Dermis blood vessel endothelial cell (primary cell): ENCODE results near the gene LETM1. TPM values are rescaled to one million over a fixed set of nuclear protein-coding genes. Genes with fewer than 3 reads are reported as not detected.
A peak's percentile ranks its signal among the peaks of the same experiment; 100 is the strongest.
"Not testable (repeated sequence)": the region's sequence is repeated elsewhere in the genome, so short reads cannot be mapped to it uniquely, and the experiment has no call there.

Experiments
- DNase-seq: peaks from one replicate; pipeline ENCODE4 v3.0.0; 2010
- total RNA-seq: library from RNA; depleted of rRNA; stranded (reverse); fragments of >200 nt; gene quantifications from 2 replicates; pipeline ENCODE4 v1.2.3, GENCODE V29; 2014

The LETM1 gene
- total RNA-seq, 1 donor from 2014 or later, result 95.8 TPM

GRCh38 chr4:1851160-1851559 lies 4.8 kb downstream of the LETM1 start:
- DNase-seq, result no peak

GRCh38 chr4:1850276-1850675 lies 5.7 kb downstream of the LETM1 start:
- DNase-seq, result no peak

- no peak for DNase-seq
Measured at GRCh38 chr4:1846580-1846979, 9.4 kb downstream of the LETM1 start.

DNA sequence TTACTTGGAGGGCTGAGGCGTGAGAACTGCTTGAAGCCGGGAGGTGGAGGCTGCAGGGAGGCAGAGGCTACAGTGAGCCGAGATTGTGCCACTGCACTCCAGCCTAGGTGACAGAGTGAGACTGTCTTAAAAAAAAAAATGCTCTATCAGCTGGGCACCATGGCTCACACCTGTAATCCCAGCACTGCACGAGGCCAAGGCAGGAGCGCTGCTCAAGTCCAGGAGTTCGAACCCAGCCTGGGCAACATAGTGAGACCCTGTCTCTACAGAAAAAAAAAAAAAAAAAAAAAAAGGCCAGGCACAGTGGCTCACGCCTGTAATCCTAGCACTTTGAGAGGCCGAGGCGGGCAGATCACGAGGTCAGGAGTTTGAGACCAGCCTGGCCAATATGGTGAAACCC lies 11.3 kb downstream of the LETM1 start:
- DNase-seq, result not testable (repeated sequence)

- DNase-seq, result no peak
Measured at GRCh38 chr4:1843852-1844251, 12.1 kb downstream of the LETM1 start.

DNA sequence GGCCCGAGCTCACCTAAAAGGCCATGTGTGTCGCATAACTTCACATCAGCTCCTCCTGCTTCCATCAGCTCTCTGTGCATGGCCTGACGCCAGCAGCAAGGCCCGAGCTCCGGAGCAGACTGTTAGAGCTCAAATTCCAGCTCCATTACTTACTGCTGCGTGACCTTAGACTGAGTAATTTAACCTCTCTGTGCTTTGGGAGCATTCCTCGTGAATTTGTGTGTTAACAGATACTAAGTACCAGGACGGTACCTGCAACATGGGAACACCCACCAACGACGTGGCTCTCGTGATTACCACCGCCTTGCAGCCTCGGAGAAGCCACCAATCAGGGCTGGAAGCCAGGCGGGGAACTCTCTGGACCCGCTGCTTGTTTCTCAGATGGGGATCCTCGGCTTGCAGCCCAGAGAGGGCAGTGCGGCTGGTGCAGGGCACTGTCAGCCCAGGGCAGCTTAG lies 12.9 kb downstream of the LETM1 start:
- peak; percentile 60 for DNase-seq

DNA sequence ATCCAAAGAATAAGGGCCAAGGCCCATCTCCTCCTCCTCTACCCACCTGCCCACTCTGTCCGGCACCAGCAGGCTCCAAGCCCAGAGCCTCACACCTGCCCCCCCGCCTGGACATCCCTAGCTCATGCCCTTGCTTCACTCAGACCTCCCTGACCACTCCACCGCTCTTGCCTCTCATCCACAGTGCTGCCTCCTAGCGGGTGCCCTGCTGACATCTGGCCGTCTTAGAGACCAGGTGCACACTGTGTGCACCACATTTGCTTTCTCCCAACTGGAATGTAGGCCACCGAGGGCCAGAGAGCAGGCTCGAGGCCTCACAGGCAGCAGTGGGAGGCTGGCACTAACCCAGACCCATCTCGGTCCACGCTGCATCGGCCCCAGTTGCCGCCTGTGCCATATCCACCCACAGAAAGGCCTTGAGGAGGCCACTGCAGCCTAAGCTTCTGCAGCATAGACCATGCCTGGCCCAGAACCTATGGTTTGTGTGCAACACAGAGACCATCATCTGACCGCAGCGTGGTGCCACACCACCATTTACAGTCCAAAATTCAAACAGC lies 13.5 kb downstream of the LETM1 start:
- no peak for DNase-seq

DNA sequence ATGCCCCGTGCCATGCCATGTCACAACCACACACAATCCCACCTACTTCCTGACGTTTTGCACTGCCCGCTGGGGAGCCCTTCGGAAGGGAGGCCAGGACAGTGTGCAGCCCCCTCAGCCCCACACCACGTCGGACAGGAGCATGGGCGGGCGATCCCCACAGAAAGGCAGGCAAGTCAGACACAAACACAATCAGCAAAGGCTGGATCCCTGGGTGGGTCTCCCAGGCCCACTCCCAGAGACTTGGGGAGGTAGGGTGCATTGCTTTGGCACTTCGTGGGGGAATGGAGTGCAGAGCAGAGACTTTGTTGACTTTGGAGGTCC lies 14.1 kb downstream of the LETM1 start:
- no peak for DNase-seq

DNA sequence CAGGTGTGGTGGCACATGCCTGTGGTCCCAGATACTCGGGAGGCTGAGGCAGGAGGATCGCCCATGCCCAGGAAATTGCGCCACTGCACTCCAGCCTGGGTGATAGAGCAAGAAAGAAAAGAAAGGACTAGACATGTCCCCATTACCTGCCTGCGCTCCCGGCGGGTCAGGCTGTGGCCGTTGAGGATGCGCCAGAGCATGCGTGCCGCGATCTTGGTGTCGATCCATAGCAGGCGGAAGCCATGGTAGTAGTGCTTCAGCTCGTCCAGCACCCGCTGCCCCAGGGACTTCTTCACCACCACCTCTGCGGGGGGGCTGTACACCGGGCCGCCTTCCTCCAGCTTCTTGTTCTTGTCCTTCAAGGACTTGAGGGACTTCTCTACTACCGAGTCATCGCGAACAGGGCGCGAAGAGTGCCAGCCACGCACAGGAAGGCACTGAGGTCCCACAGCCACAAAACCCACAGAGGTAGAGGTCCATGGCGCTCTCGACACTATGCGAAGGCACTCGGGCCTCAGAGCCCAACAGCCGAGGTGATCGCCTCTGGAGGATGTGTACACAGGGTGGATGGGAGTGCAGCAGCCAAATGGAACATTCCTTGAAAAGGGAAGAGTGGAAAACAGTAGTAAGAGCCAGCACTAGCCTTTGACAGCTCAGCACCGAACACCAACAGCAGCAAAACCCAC lies 14.6 kb downstream of the LETM1 start:
- no peak for DNase-seq

DNA sequence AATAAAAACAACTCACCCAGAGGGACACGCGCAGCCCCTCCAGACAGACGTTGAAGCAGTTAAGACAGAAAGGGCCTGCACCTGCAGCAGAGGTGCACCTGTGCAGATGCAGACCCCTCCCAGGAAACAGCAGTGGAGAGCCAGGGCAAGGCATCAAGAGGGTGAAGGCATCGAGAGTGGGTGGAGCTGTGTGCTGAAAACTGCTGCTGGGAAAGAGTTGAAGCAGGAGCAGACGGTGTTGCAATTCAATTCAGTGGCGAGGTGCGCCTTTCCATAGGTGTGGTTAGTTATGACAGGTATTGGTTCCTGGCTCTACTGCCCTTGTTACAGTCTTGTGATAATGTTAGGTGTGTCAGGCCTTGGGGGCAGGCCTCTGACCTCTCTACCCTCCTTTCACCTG lies 16.7 kb downstream of the LETM1 start:
- no peak for DNase-seq

DNA sequence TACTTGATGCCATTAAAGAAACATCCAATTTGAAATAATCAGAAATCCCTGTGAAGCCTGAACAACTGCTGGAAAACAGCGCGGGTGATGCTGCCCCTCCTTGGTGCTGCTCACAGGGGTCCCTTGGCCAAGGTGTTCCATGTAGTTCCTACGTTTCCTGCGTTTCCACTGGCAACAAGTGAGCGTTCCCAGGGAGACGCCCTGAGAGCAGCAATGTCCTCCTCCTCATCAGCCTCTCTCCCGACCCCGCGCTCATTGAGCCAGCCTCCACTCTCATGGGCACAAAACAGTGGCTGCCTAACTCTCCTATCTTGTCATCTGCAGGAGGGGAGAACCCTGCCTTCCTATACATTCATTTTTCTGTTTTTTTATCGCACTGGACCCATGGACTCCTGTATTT lies 18.9 kb downstream of the LETM1 start:
- no peak for DNase-seq

DNA sequence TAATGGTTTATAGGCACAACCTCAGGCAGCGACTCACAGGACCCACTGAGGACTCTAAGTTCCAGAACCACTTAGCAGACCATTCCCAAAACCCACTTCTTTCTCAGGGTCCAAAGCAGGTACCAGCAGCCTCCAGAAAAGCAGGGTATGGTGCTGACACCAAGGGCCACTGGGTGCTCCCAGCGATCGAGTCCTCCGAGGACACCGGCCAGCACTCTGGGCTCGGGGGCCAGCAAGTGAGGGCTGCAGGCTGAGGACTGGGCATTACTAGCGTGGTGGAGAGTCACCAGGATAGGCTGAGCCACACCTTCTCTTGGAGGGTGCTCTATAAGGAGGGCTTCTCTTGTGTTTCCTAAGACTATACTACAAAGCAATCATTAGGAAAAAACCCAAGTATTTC lies 19.3 kb downstream of the LETM1 start:
- DNase-seq, result no peak

DNA sequence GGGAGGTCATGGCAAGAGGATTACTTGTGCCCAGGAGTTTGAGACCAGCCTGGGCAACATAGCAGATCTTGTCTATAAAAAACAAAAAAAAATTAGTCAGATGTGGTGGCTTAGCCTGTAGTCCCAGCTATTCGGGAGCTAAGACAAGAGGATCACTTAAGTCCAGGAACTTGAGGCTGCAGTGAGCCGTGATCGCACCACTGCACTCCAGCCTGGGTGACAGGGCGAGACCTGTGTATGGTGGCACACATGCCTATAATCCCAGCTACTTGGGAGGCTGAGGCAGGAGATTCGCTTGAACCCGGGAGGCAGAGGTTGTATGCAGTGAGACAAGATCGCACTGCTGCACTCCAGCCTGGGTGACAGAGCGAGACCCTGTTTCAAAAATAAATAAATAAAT lies 20.1 kb downstream of the LETM1 start:
- not testable (repeated sequence) for DNase-seq

DNA sequence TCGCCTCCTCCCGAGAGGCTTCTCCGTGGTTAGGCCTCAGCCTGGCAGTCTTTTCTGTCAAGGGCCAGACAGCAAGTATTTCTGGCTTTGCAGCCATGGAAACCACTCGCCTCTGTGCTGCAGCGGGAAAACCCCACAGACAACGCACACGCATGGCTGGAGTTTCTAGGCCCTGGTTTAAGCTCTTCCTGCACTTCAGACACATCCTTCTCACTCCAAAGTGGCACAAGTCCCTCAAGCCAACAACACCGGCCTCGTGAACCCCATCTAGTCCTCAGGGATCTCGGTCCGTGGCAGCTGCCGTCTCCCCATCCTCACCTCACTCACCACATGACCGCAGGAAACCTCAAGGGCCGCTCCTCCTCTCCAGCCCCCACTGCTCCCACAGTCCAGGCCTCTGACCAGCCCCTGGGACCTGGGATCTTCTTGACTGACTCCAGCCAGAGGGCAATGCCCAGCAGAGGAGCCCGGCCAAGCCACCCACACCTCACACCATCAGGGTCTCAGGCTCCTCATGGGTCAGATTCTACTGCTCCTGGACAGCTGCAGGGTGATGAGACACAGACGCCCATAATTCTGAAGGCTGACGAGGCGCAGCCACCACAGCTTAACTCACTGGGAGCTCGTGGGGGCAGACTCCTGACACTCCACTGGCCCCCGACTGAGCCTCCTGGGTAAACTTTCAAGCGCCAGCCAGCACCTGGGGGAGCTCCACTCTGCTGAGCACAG lies 21.7 kb downstream of the LETM1 start:
- DNase-seq, result no peak

GRCh38 chr4:1833307-1834046 lies 22.5 kb downstream of the LETM1 start:
- DNase-seq, result no peak

- DNase-seq, result no peak
Measured at GRCh38 chr4:1832690-1833089, 23.3 kb downstream of the LETM1 start.

DNA sequence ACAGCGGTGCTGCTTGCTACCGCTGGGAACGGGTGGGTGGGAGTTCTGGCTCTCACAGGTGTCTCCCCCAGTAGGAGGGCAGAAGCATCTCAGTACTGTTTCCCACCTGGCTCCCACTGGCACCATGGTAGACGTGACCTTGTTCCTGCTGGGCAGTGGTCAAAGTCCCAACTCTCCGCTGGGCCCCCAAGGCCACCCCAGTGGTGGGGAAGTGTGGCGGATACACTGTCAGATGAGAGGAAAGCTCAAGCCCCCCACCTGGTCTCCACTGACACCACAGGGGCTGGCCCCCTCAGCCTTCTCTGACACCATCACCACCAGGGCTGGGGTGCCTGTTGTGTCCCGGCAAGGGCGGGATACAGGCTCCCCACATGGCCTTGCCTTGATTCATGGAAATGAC lies 24.6 kb downstream of the LETM1 start:
- DNase-seq, result no peak

DNA sequence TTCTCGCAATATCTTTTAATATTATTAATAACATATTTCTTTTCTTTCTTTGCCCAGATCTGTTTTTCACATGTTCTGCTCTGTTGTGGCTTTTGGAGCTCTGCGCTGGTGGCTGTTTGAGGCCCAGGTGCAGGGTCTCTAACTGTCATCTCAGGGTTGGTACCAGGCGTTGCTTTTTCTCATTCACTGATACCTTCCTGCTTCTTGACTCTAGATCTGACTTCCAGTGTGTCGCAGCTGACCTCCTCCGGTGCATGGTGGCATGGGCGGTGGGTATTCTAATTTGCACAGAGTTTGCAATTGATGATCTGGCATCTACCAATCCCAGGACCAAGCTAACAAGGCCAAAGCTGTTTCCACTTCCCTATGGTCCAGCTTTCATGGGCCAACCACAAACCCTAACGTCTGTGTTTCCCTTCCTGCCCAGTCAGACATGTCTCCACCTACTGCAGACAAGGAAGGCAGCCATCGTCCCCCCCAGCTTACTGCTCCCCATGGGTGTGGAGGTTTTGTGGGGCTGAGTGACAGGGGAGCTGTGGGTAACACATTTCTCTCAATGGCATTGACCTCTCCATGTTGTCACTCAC lies 25.2 kb downstream of the LETM1 start:
- no peak for DNase-seq

GRCh38 chr4:1830234-1830633 lies 25.7 kb downstream of the LETM1 start:
- no peak for DNase-seq

GRCh38 chr4:1826531-1827350 lies 29.2 kb downstream of the LETM1 start:
- DNase-seq, result no peak

- no peak for DNase-seq
Measured at GRCh38 chr4:1825326-1825725, 30.6 kb downstream of the LETM1 start.

- no peak for DNase-seq
Measured at GRCh38 chr4:1824746-1825145, 31.2 kb downstream of the LETM1 start.
